Panc1 (cell line): Measurements from ENCODE around the gene FNTB. TPM values are rescaled to one million over a fixed set of nuclear protein-coding genes. Genes with fewer than 3 reads are reported as not detected.

Experiments used
- ATAC-seq: fragments of 200-7000 bp; cut with Tn5 transposase; 2 replicates; pipeline ENCODE4 v1.9.1; 2020; ENCODE audit warnings: mild to moderate bottlenecking, moderate library complexity
- BruUV-seq: library from RNA; stranded (reverse); fragments of 400-500 nt; replicated peaks from 2 replicates; lab custom pipeline; 2021; lab: Mats Ljungman, UMichigan
- CTCF ChIA-PET: fragments of 300-600 bp; sonication (Branson Sonifier 250); formaldehyde crosslinking; loops from one replicate; lab custom pipeline; 2022; ENCODE audit warnings: antibody characterized with exemption; lab: Charles Lee
- POLR2A ChIA-PET: fragments of 300-600 bp; sonication (Branson Sonifier 250); formaldehyde crosslinking; loops from one replicate; lab custom pipeline; 2022; ENCODE audit warnings: antibody characterized with exemption; lab: Charles Lee
- DNase-seq: peaks from one replicate; pipeline ENCODE4 v3.0.0-alpha.2; 2010; ENCODE audit warnings: low read depth, low spot score
- H3K27ac ChIP-seq: 2 replicates; pipeline ENCODE4 v1.5.1; 2011; ENCODE audit warnings: mild to moderate bottlenecking, low read length, inconsistent platforms
- H3K27me3 ChIP-seq: fragments of 200-500 bp; sonication (Bioruptor generic); 2 replicates; pipeline ENCODE4 v1.6.0; 2014; ENCODE audit warnings: low read length, inconsistent platforms; ENCODE audit not compliant: control insufficient read depth, insufficient read depth
- H3K36me3 ChIP-seq: fragments of 200-500 bp; sonication (Bioruptor generic); 2 replicates; pipeline ENCODE4 v1.5.1; 2014; ENCODE audit warnings: inconsistent platforms, mild to moderate bottlenecking, low read length, moderate library complexity; ENCODE audit not compliant: control insufficient read depth, insufficient read depth
- H3K4me1 ChIP-seq: 2 replicates; pipeline ENCODE4 v1.5.1; 2011; ENCODE audit warnings: inconsistent platforms, mild to moderate bottlenecking, low read length, moderate library complexity; ENCODE audit not compliant: control insufficient read depth, insufficient read depth
- H3K4me3 ChIP-seq, 2 experiments: 2 replicates each; pipeline ENCODE4 v1.5.1; 2011 to 2012; ENCODE audit warnings: low read depth in 2 of 2, low read length in 2 of 2, mild to moderate bottlenecking in 2 of 2, inconsistent platforms in 1 of 2, moderate library complexity in 1 of 2
- H3K9me3 ChIP-seq: fragments of 200-500 bp; sonication (Bioruptor generic); 2 replicates; pipeline ENCODE4 v1.5.1; 2014; ENCODE audit warnings: low read depth, mild to moderate bottlenecking, inconsistent platforms, low read length, moderate library complexity; ENCODE audit not compliant: control insufficient read depth, insufficient read depth
- POLR2AphosphoS5 ChIP-seq: IDR thresholded peaks from 2 replicates; pipeline ENCODE4 v1.6.1; 2012; ENCODE audit warnings: mild to moderate bottlenecking, low read depth, low read length, moderate library complexity
- SIN3A ChIP-seq: IDR thresholded peaks from 2 replicates; pipeline ENCODE4 v1.6.1; 2012; ENCODE audit warnings: low read depth, mild to moderate bottlenecking, low read length, moderate library complexity, borderline replicate concordance; ENCODE audit not compliant: insufficient read depth
- TCF7L2 ChIP-seq: IDR thresholded peaks from 2 replicates; pipeline ENCODE4 v1.6.1; 2011; ENCODE audit warnings: mild to moderate bottlenecking, low read depth, low read length, inconsistent platforms
- in situ Hi-C: cut with HindIII; loops from 2 replicates; pipeline ENCODE4 v1.10.0; 2016; ENCODE audit warnings: low sequenced_read_pairs, low pct_unique_long_range_greater_than_20kb
- intact Hi-C: fragments of 100-400 bp; cut with micrococcal nuclease; formaldehyde crosslinking; loops from one replicate; pipeline ENCODE4 v1.10.0; 2022; ENCODE audit not compliant: unreplicated experiment
- total RNA-seq: library from RNA; stranded (reverse); gene quantifications from one replicate; pipeline ENCODE4 v1.2.1, GENCODE V29; 2021; ENCODE audit not compliant: unreplicated experiment
- TF ChIP-seq, protein P1 (sequence below), 2 experiments: IDR thresholded peaks; 2 replicates each; pipeline ENCODE4 v1.6.1; 2011 to 2012; ENCODE audit warnings: low read depth in 2 of 2, control low read depth in 1 of 2, low read length in 1 of 2, mild to moderate bottlenecking in 1 of 2, moderate library complexity in 1 of 2; ENCODE audit not compliant: insufficient read depth in 1 of 2
- TF ChIP-seq, protein P2 (sequence below): fragments of 450-650 bp; IDR thresholded peaks from 2 replicates; pipeline ENCODE4 v1.5.1; 2017; ENCODE audit warnings: mild to moderate bottlenecking

The FNTB gene
- total RNA-seq, 1 experiment from 2014 or later: 13.3 TPM

DNA sequence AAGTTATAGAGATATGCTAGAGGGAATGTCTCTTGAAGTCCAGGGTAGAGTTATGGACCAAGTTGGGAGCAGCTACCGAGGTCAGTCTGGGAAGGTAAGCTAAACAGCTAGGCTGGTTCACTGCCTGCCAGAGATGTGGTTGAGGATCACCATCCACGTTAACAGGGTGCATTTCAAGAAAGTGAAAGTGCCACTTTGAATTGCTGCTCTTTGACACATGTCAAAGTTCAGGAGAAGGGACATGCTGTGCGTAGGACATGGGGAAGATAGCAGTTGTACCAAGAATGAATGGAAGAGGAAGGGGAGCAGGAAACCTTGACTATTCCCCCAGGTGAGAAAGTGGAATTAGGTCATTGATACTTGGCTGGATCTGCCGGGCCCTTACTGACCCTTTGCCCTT lies 66.1 kb downstream of the FNTB start:
- POLR2A ChIA-PET: no interaction called here
- no peaks in the 10 kb centered on the region for H3K27me3 ChIP-seq
- CTCF ChIA-PET: no interaction called here
- no peak for ATAC-seq
- no peaks in the 10 kb centered on the region for H3K4me1 ChIP-seq
- H3K36me3 ChIP-seq: no peaks in the 10 kb centered on the region
- TF ChIP-seq TCF7L2 (no peak), POLR2AphosphoS5 (no peak), SIN3A (no peak)
- TF ChIP-seq, protein P1, sequence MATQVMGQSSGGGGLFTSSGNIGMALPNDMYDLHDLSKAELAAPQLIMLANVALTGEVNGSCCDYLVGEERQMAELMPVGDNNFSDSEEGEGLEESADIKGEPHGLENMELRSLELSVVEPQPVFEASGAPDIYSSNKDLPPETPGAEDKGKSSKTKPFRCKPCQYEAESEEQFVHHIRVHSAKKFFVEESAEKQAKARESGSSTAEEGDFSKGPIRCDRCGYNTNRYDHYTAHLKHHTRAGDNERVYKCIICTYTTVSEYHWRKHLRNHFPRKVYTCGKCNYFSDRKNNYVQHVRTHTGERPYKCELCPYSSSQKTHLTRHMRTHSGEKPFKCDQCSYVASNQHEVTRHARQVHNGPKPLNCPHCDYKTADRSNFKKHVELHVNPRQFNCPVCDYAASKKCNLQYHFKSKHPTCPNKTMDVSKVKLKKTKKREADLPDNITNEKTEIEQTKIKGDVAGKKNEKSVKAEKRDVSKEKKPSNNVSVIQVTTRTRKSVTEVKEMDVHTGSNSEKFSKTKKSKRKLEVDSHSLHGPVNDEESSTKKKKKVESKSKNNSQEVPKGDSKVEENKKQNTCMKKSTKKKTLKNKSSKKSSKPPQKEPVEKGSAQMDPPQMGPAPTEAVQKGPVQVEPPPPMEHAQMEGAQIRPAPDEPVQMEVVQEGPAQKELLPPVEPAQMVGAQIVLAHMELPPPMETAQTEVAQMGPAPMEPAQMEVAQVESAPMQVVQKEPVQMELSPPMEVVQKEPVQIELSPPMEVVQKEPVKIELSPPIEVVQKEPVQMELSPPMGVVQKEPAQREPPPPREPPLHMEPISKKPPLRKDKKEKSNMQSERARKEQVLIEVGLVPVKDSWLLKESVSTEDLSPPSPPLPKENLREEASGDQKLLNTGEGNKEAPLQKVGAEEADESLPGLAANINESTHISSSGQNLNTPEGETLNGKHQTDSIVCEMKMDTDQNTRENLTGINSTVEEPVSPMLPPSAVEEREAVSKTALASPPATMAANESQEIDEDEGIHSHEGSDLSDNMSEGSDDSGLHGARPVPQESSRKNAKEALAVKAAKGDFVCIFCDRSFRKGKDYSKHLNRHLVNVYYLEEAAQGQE (IDR thresholded peaks at IDR 0.05; ENCODE audit: insufficient read depth in 1 of 2, low read depth in 2 of 2, low read length in 1 of 2): no peak
- TF ChIP-seq, protein P2, sequence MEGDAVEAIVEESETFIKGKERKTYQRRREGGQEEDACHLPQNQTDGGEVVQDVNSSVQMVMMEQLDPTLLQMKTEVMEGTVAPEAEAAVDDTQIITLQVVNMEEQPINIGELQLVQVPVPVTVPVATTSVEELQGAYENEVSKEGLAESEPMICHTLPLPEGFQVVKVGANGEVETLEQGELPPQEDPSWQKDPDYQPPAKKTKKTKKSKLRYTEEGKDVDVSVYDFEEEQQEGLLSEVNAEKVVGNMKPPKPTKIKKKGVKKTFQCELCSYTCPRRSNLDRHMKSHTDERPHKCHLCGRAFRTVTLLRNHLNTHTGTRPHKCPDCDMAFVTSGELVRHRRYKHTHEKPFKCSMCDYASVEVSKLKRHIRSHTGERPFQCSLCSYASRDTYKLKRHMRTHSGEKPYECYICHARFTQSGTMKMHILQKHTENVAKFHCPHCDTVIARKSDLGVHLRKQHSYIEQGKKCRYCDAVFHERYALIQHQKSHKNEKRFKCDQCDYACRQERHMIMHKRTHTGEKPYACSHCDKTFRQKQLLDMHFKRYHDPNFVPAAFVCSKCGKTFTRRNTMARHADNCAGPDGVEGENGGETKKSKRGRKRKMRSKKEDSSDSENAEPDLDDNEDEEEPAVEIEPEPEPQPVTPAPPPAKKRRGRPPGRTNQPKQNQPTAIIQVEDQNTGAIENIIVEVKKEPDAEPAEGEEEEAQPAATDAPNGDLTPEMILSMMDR: no peak
- H3K27ac ChIP-seq: no peak overlapping the region
- DNase-seq: no peak
- no peaks in the 10 kb centered on the region for H3K9me3 ChIP-seq
- intact Hi-C loops: no loop called here
- H3K4me3 ChIP-seq: no peak overlapping the region
- in situ Hi-C loops: no loop called here
- BruUV-seq: no TSS peak

DNA sequence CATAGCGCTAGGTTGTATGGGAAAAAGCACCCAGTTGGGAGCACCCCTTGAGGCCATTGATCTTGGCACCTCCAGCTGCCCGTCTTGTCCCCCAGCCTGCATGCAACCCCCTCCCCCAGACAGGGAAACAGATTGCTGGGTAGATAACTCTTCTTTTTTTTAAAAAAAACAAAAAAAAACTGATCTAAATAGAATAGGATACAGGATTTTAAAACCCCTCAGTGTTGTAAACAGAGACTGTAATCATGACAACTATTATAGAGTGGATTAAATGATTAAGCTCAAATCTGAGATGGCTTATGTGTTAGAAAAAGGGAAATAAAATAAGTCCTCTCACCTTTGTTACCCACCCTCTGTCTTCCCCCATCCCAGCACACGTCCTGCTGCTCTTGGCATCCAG lies 66.8 kb downstream of the FNTB start:
- in situ Hi-C loops: no loop called here
- H3K27me3 ChIP-seq: no peaks in the 10 kb centered on the region
- no peaks in the 10 kb centered on the region for H3K9me3 ChIP-seq
- no peak overlapping the region for H3K4me3 ChIP-seq
- POLR2A ChIA-PET: no interaction called here
- H3K36me3 ChIP-seq: no peaks in the 10 kb centered on the region
- no peak for ATAC-seq
- BruUV-seq: no TSS peak
- no peaks in the 10 kb centered on the region for H3K4me1 ChIP-seq
- CTCF ChIA-PET: no interaction called here
- no peak overlapping the region for H3K27ac ChIP-seq
- DNase-seq: no peak
- intact Hi-C loops: no loop called here
- TF ChIP-seq, protein P1 (IDR thresholded peaks at IDR 0.05; ENCODE audit: insufficient read depth in 1 of 2, low read depth in 2 of 2, low read length in 1 of 2): no peak
- no peak for TF ChIP-seq POLR2AphosphoS5
